Muscle of arm (tissue), 12 donors: ENCODE results near the gene RNF123. TPM values are rescaled to one million over a fixed set of nuclear protein-coding genes. Genes with fewer than 3 reads are reported as not detected.
A peak's percentile ranks its signal among the peaks of the same experiment; 100 is the strongest.

Experiments
- DNase-seq: peaks from one replicate; pipeline ENCODE4 v3.0.0-alpha.2; 2013
- polyA plus RNA-seq, 12 donors: library from polyadenylated mRNA; unstranded; fragments of 120-200 nt; gene quantifications; one replicate each; pipeline ENCODE4 v1.2.1, GENCODE V29; 2013; ENCODE audit not compliant: insufficient read length in 12 of 12

RNF123 gene
- polyA plus RNA-seq, 12 donors, result 30.9 to 103 (median 40.4) TPM; not detected in 1

GRCh38 chr3:49656541-49657112 is 32.7 kb upstream of the RNF123 start:
- peak; percentile 22 for DNase-seq

GRCh38 chr3:49657208-49657915 is 32.0 kb upstream of the RNF123 start:
- no peak for DNase-seq

- no peak for DNase-seq
Measured at GRCh38 chr3:49658711-49659110, 30.6 kb upstream of the RNF123 start.

GRCh38 chr3:49659756-49660155 is 29.6 kb upstream of the RNF123 start:
- no peak for DNase-seq

- DNase-seq, result no peak
Measured at GRCh38 chr3:49661281-49661680, 28.1 kb upstream of the RNF123 start.

- DNase-seq, result no peak
Measured at GRCh38 chr3:49662021-49662420, 27.3 kb upstream of the RNF123 start.

GRCh38 chr3:49662720-49663413 is 26.5 kb upstream of the RNF123 start:
- DNase-seq, result no peak

GRCh38 chr3:49663831-49664230 is 25.5 kb upstream of the RNF123 start:
- DNase-seq, result no peak

GRCh38 chr3:49664300-49664699 is 25.1 kb upstream of the RNF123 start:
- DNase-seq, result no peak

- DNase-seq, result no peak
Measured at GRCh38 chr3:49665822-49666519, 23.4 kb upstream of the RNF123 start.

GRCh38 chr3:49666592-49666991 is 22.8 kb upstream of the RNF123 start:
- no peak for DNase-seq

- DNase-seq, result no peak
Measured at GRCh38 chr3:49667701-49668413, 21.5 kb upstream of the RNF123 start.

GRCh38 chr3:49668414-49668797 is 21.0 kb upstream of the RNF123 start:
- no peak for DNase-seq

- DNase-seq, result no peak
Measured at GRCh38 chr3:49668861-49669260, 20.5 kb upstream of the RNF123 start.

- DNase-seq, result no peak
Measured at GRCh38 chr3:49669352-49669751, 20.0 kb upstream of the RNF123 start.

GRCh38 chr3:49670940-49671290 is 18.4 kb upstream of the RNF123 start:
- no peak for DNase-seq

- peak; percentile 63 for DNase-seq
Measured at GRCh38 chr3:49671291-49672288, 17.8 kb upstream of the RNF123 start.

GRCh38 chr3:49673121-49673714 is 16.1 kb upstream of the RNF123 start:
- no peak for DNase-seq

- peak; percentile 92 for DNase-seq
Measured at GRCh38 chr3:49673715-49674496, 15.5 kb upstream of the RNF123 start, which contains the start of gene APEH. Gene APEH (plus strand): TSS chr3:49674351. CDS start chr3:49674402, 51 bp downstream.
